ENCODE data around the gene FHAD1. TPM values are rescaled to one million over a fixed set of nuclear protein-coding genes. Genes with fewer than 3 reads are reported as not detected.
A peak's percentile ranks its signal among the peaks of the same experiment; 100 is the strongest.

The FHAD1 gene
- total RNA-seq, 1 experiment from 2014 or later = 3.5 TPM

DNA sequence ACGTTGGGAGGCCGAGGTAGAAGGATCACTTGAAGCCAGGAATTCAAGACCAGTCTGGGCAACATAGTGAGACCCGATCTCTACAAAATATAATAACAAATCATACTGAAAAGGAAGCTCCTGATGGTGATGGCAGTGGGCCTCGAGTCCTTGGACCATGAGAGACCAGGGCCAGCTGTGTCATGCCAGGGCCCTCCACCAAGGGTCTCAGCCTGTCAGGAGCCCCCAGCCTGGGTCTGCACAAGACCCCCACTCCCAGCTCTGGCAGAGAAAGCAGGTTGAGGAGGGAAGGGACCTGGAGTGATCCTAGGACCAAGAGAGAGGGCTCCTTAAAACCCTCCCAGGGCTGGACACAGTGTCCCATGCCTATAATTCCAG, 184.5 kb downstream of the FHAD1 start:
- Histone ChIP-seq H3K9ac (ENCODE audit: low read length) (no peak overlapping the region), H3K4me2 (ENCODE audit: low read length) (no peak overlapping the region), H4K20me1 (ENCODE audit: insufficient read depth) (no peaks in the 10 kb centered on the region), H3K4me1 (ENCODE audit: control insufficient read depth in 1 of 2, insufficient read depth in 2 of 2, low read length in 2 of 2) (peaks cover 2 to 43% of the 10 kb centered on the region in 2 experiments; a peak in 3 of 4 replicates), H3K36me3 (ENCODE audit: control insufficient read depth in 1 of 2, insufficient read depth in 2 of 2, low read length in 2 of 2) (no peaks in the 10 kb centered on the region; a peak in 1 of 4 replicates), H3K27me3 (ENCODE audit: insufficient read depth, low read length) (no peaks in the 10 kb centered on the region), H3K9me2 (ENCODE audit: insufficient read depth) (no peaks in the 10 kb centered on the region), H2AFZ (ENCODE audit: low read depth, low read length, poor library complexity, severe bottlenecking) (no peak overlapping the region), H3K27ac (ENCODE audit: low read depth, low read length) (no peak overlapping the region), H3K9me3 (ENCODE audit: control insufficient read depth in 1 of 2, insufficient read depth in 1 of 2, low read depth in 1 of 2, low read length in 2 of 2) (no peaks in the 10 kb centered on the region), H3K4me3 (replicated peaks in 1 of 2; ENCODE audit: low read depth in 1 of 2, low read length in 2 of 2) (no peak overlapping the region), H3K79me2 (ENCODE audit: insufficient read depth, low read length) (no peaks in the 10 kb centered on the region)
- peak; percentile 14; the same call in 1 of the 2 replicates for ATAC-seq
- BruUV-seq (replicated peaks) = no TSS peak
- TF ChIP-seq CEBPB (IDR thresholded peaks at IDR 0.05; ENCODE audit: low read depth) (no peak), ZFX (IDR thresholded peaks at IDR 0.05) (no peak), EGR1 (IDR thresholded peaks at IDR 0.05; ENCODE audit: low read depth) (no peak), SRF (IDR thresholded peaks at IDR 0.05; ENCODE audit: low read depth) (no peak), POLR2A (IDR thresholded peaks at IDR 0.05; ENCODE audit: borderline replicate concordance, extremely low read depth, insufficient read depth, insufficient read length) (no peak), EZH2phosphoT487 (IDR thresholded peaks at IDR 0.05; ENCODE audit: borderline replicate concordance) (no peak)
- TF ChIP-seq, protein P1, sequence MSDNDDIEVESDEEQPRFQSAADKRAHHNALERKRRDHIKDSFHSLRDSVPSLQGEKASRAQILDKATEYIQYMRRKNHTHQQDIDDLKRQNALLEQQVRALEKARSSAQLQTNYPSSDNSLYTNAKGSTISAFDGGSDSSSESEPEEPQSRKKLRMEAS (IDR thresholded peaks at IDR 0.05) = no peak
- intact Hi-C loops (cut with micrococcal nuclease) = loop anchor here (1.0 to 2.0 kb wide), 2 partner anchors 108 to 303 kb away; no protein-coding TSS in a partner anchor
- ChIA-PET RAD21 (ENCODE audit: low non-redundant PET in 1 of 2, low total read pairs in 2 of 2, uncharacterized antibody in 2 of 2, unreplicated experiment in 2 of 2) (interaction anchor here (3.0 to 4.1 kb wide), 2 partner anchors 108 kb away, joined by 15 to 22 read pairs; no protein-coding TSS in a partner anchor), CTCF (interaction anchor here (1.3 to 4.4 kb wide), 6 partner anchors 13 to 303 kb away, joined by 3 to 48 read pairs (median 4); partner anchors contain the start of gene EFHD2), POLR2A (no interaction called here)
- DNase-seq (ENCODE audit: low read depth, low spot score) = no peak

DNA sequence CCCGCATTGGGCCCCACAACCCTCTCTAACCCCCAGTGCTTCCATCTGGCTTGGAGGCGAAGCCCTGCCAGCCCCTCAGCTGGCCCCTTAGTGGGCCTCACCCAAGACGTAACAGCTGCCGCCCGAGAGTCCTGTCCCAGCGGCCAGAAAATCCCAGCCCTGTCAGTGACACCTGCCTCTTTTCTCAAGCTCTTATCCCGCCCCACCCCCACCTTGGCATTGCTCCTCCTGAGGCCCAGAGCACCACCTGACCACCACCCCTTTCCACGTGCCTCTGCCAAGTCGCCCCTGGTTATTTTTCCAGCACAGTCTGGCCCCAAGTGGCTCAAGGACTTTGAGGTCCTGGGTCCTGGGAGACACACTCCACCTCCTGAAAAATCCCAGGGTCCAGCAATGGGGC, 185.3 kb downstream of the FHAD1 start:
- Histone ChIP-seq H3K9ac (ENCODE audit: low read length) (no peak overlapping the region), H3K27ac (ENCODE audit: low read depth, low read length) (no peak overlapping the region), H3K9me3 (ENCODE audit: control insufficient read depth in 1 of 2, insufficient read depth in 1 of 2, low read depth in 1 of 2, low read length in 2 of 2) (no peaks in the 10 kb centered on the region), H4K20me1 (ENCODE audit: insufficient read depth) (no peaks in the 10 kb centered on the region), H3K4me2 (ENCODE audit: low read length) (peak overlapping the region; percentile 42; the same call in 1 of the 2 replicates), H3K27me3 (ENCODE audit: insufficient read depth, low read length) (no peaks in the 10 kb centered on the region), H3K9me2 (ENCODE audit: insufficient read depth) (no peaks in the 10 kb centered on the region), H3K79me2 (ENCODE audit: insufficient read depth, low read length) (no peaks in the 10 kb centered on the region), H3K4me1 (ENCODE audit: control insufficient read depth in 1 of 2, insufficient read depth in 2 of 2, low read length in 2 of 2) (peaks cover 0 to 37% of the 10 kb centered on the region in 2 experiments; a peak in 2 of 4 replicates), H3K36me3 (ENCODE audit: control insufficient read depth in 1 of 2, insufficient read depth in 2 of 2, low read length in 2 of 2) (no peaks in the 10 kb centered on the region; a peak in 1 of 4 replicates), H3K4me3 (replicated peaks in 1 of 2; ENCODE audit: low read depth in 1 of 2, low read length in 2 of 2) (no peak overlapping the region), H2AFZ (ENCODE audit: low read depth, low read length, poor library complexity, severe bottlenecking) (no peak overlapping the region)
- no peak for DNase-seq (ENCODE audit: low read depth, low spot score)
- POLR2A ChIA-PET = no interaction called here
- intact Hi-C loops (cut with micrococcal nuclease) = no loop called here
- no peak for ATAC-seq
- no TSS peak for BruUV-seq (replicated peaks)
- CTCF ChIA-PET = interaction anchor here (0.6 to 4.4 kb wide), 5 partner anchors 8 to 304 kb away, joined by 3 to 48 read pairs (median 4); partner anchors contain the start of gene EFHD2
- RAD21 ChIA-PET (ENCODE audit: low non-redundant PET in 1 of 2, low total read pairs in 2 of 2, uncharacterized antibody in 2 of 2, unreplicated experiment in 2 of 2) = interaction anchor here (3.0 to 4.1 kb wide), 2 partner anchors 108 to 109 kb away, joined by 15 to 22 read pairs; no protein-coding TSS in a partner anchor
- TF ChIP-seq ZNF274 (IDR thresholded peaks at IDR 0.05; ENCODE audit: low read depth, low read length) (no peak), TCF7L2 (IDR thresholded peaks at IDR 0.05; ENCODE audit: borderline replicate concordance, extremely low read depth, insufficient read depth, insufficient read length) (no peak), POLR2A (IDR thresholded peaks at IDR 0.05; ENCODE audit: borderline replicate concordance, extremely low read depth, insufficient read depth, insufficient read length) (no peak), SRF (IDR thresholded peaks at IDR 0.05; ENCODE audit: low read depth) (no peak), SIN3A (IDR thresholded peaks at IDR 0.05; ENCODE audit: low read depth) (no peak), ZFX (IDR thresholded peaks at IDR 0.05) (no peak), POLR2AphosphoS5 (IDR thresholded peaks at IDR 0.05; ENCODE audit: low read depth, low read length) (no peak; the same call in 1 of the 2 replicates), YY1 (IDR thresholded peaks at IDR 0.05; ENCODE audit: extremely low read depth, insufficient replicate concordance, low read depth, low read length) (no peak), ELF1 (IDR thresholded peaks at IDR 0.05; ENCODE audit: borderline replicate concordance, low read depth) (no peak), EZH2phosphoT487 (IDR thresholded peaks at IDR 0.05; ENCODE audit: borderline replicate concordance) (no peak)
- TF ChIP-seq, protein P2, sequence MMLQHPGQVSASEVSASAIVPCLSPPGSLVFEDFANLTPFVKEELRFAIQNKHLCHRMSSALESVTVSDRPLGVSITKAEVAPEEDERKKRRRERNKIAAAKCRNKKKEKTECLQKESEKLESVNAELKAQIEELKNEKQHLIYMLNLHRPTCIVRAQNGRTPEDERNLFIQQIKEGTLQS (IDR thresholded peaks at IDR 0.05) = no peak
- TF ChIP-seq, protein P1 (IDR thresholded peaks at IDR 0.05) = no peak
- TF ChIP-seq, protein P3, sequence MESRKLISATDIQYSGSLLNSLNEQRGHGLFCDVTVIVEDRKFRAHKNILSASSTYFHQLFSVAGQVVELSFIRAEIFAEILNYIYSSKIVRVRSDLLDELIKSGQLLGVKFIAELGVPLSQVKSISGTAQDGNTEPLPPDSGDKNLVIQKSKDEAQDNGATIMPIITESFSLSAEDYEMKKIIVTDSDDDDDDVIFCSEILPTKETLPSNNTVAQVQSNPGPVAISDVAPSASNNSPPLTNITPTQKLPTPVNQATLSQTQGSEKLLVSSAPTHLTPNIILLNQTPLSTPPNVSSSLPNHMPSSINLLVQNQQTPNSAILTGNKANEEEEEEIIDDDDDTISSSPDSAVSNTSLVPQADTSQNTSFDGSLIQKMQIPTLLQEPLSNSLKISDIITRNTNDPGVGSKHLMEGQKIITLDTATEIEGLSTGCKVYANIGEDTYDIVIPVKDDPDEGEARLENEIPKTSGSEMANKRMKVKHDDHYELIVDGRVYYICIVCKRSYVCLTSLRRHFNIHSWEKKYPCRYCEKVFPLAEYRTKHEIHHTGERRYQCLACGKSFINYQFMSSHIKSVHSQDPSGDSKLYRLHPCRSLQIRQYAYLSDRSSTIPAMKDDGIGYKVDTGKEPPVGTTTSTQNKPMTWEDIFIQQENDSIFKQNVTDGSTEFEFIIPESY (IDR thresholded peaks at IDR 0.05; ENCODE audit: extremely low read depth, insufficient replicate concordance, low read length) = no peak

Data from HCT116 (cell line).